ENCODE measurements around the gene RPL31.
"Not testable (repeated sequence)": the region's sequence is repeated elsewhere in the genome, so short reads cannot be mapped to it uniquely, and the experiment has no call there.

RPL31 gene

GRCh38 chr2:101026923-101027469, 24.9 kb downstream of the RPL31 start:
- DNase-seq (ENCODE audit: low read depth): no peak

- no peak for DNase-seq (ENCODE audit: low read depth)
Measured at GRCh38 chr2:101027852-101028251, 25.8 kb downstream of the RPL31 start.

GRCh38 chr2:101030866-101031554, 28.9 kb downstream of the RPL31 start:
- DNase-seq (ENCODE audit: low read depth): no peak

GRCh38 chr2:101032084-101032776, 30.1 kb downstream of the RPL31 start:
- no peak for DNase-seq (ENCODE audit: low read depth)

GRCh38 chr2:101036562-101036961, 34.5 kb downstream of the RPL31 start:
- DNase-seq (ENCODE audit: low read depth): no peak

GRCh38 chr2:101037161-101037755, 35.2 kb downstream of the RPL31 start:
- DNase-seq (ENCODE audit: low read depth): no peak

- DNase-seq (ENCODE audit: low read depth): no peak
Measured at GRCh38 chr2:101038455-101039255, 36.6 kb downstream of the RPL31 start.

GRCh38 chr2:101040072-101040471, 38.0 kb downstream of the RPL31 start:
- DNase-seq (ENCODE audit: low read depth): no peak

- DNase-seq (ENCODE audit: low read depth): no peak
Measured at GRCh38 chr2:101040761-101041160, 38.7 kb downstream of the RPL31 start.

- DNase-seq (ENCODE audit: low read depth): no peak
Measured at GRCh38 chr2:101041413-101041812, 39.3 kb downstream of the RPL31 start.

- no peak for DNase-seq (ENCODE audit: low read depth)
Measured at GRCh38 chr2:101045330-101045729, 43.2 kb downstream of the RPL31 start.

- no peak for DNase-seq (ENCODE audit: low read depth)
Measured at GRCh38 chr2:101047075-101047766, 45.1 kb downstream of the RPL31 start.

- no peak for DNase-seq (ENCODE audit: low read depth)
Measured at GRCh38 chr2:101047774-101048173, 45.7 kb downstream of the RPL31 start.

- no peak for DNase-seq (ENCODE audit: low read depth)
Measured at GRCh38 chr2:101048756-101049155, 46.7 kb downstream of the RPL31 start.

- DNase-seq (ENCODE audit: low read depth): not testable (repeated sequence)
Measured at GRCh38 chr2:101050886-101051285, 48.8 kb downstream of the RPL31 start.

GRCh38 chr2:101052147-101052546, 50.1 kb downstream of the RPL31 start:
- DNase-seq (ENCODE audit: low read depth): no peak

- DNase-seq (ENCODE audit: low read depth): no peak
Measured at GRCh38 chr2:101053117-101053516, 51.0 kb downstream of the RPL31 start.

Measured in stimulated activated CD8-positive, alpha-beta memory T cell treated with anti-CD3 and anti-CD28 coated beads, Interleukin-12 subunit alpha, Interleukin-12 subunit beta, amount 100 ng/mL, for 4 hours (primary cell).